ENCODE results near the gene TIAL1.

The TIAL1 gene

GRCh38 chr10:119541046-119541445 is 55.7 kb downstream of the TIAL1 start:
- TF ChIP-seq REST (IDR thresholded peaks at IDR 0.05; ENCODE audit: low read depth) (no peak), RAD21 (IDR thresholded peaks at IDR 0.05; ENCODE audit: low read depth) (no peak), MAX (IDR thresholded peaks at IDR 0.05) (no peak), USF1 (IDR thresholded peaks at IDR 0.05) (no peak)

- no peak for TF ChIP-seq CREB1 (IDR thresholded peaks at IDR 0.05; ENCODE audit: low read depth)
- no peak for TF ChIP-seq FOXM1 (IDR thresholded peaks at IDR 0.05; ENCODE audit: borderline replicate concordance, low read depth)
- no peak for TF ChIP-seq YY1 (IDR thresholded peaks at IDR 0.05; ENCODE audit: low read depth)
- no peak for TF ChIP-seq TAF1 (IDR thresholded peaks at IDR 0.05; ENCODE audit: low read depth)
These were observed 56.7 kb downstream of the TIAL1 start for GRCh38 chr10:119540038-119540437.

- TF ChIP-seq EGR1 (IDR thresholded peaks at IDR 0.05) (no peak), REST (IDR thresholded peaks at IDR 0.05; ENCODE audit: low read depth) (no peak), CEBPB (IDR thresholded peaks at IDR 0.05) (no peak), FOXM1 (IDR thresholded peaks at IDR 0.05; ENCODE audit: borderline replicate concordance, low read depth) (no peak), YY1 (IDR thresholded peaks at IDR 0.05; ENCODE audit: low read depth) (no peak), RAD21 (IDR thresholded peaks at IDR 0.05; ENCODE audit: low read depth) (no peak), CREB1 (IDR thresholded peaks at IDR 0.05; ENCODE audit: low read depth) (no peak), MAX (IDR thresholded peaks at IDR 0.05) (no peak), USF1 (IDR thresholded peaks at IDR 0.05) (no peak), TCF12 (IDR thresholded peaks at IDR 0.05; ENCODE audit: low read depth) (no peak), NFIC (IDR thresholded peaks at IDR 0.05) (no peak), TAF1 (IDR thresholded peaks at IDR 0.05; ENCODE audit: low read depth) (no peak), ZBTB7A (IDR thresholded peaks at IDR 0.05; ENCODE audit: low read depth) (no peak), EP300 (IDR thresholded peaks at IDR 0.05; ENCODE audit: borderline replicate concordance) (no peak), TEAD4 (IDR thresholded peaks at IDR 0.05) (no peak)
These were observed 57.4 kb downstream of the TIAL1 start for GRCh38 chr10:119539359-119539825.

- TF ChIP-seq TEAD4 (IDR thresholded peaks at IDR 0.05) (no peak), FOXM1 (IDR thresholded peaks at IDR 0.05; ENCODE audit: borderline replicate concordance, low read depth) (no peak), EP300 (IDR thresholded peaks at IDR 0.05; ENCODE audit: borderline replicate concordance) (no peak), EGR1 (IDR thresholded peaks at IDR 0.05) (no peak), TCF12 (IDR thresholded peaks at IDR 0.05; ENCODE audit: low read depth) (no peak), REST (IDR thresholded peaks at IDR 0.05; ENCODE audit: low read depth) (no peak), TAF1 (IDR thresholded peaks at IDR 0.05; ENCODE audit: low read depth) (no peak), ZBTB7A (IDR thresholded peaks at IDR 0.05; ENCODE audit: low read depth) (no peak)
These were observed 58.0 kb downstream of the TIAL1 start for GRCh38 chr10:119538632-119539358.

All from Ishikawa (cell line).